ENCODE measurements around the gene TSPEAR. TPM values are rescaled to one million over a fixed set of nuclear protein-coding genes. Genes with fewer than 3 reads are reported as not detected.

The TSPEAR gene
- total RNA-seq, 6 experiments from 2014 or later = not detected

- no peaks in the 10 kb centered on the region for H3K9me3 Mint-ChIP-seq
- no peaks in the 10 kb centered on the region for H3K36me3 Mint-ChIP-seq (ENCODE audit: low read depth)
- no peak overlapping the region for H3K27ac Mint-ChIP-seq
- no peak for DNase-seq
- no peaks in the 10 kb centered on the region for H3K4me1 Mint-ChIP-seq (ENCODE audit: low read depth)
- TF ChIP-seq, protein P1, sequence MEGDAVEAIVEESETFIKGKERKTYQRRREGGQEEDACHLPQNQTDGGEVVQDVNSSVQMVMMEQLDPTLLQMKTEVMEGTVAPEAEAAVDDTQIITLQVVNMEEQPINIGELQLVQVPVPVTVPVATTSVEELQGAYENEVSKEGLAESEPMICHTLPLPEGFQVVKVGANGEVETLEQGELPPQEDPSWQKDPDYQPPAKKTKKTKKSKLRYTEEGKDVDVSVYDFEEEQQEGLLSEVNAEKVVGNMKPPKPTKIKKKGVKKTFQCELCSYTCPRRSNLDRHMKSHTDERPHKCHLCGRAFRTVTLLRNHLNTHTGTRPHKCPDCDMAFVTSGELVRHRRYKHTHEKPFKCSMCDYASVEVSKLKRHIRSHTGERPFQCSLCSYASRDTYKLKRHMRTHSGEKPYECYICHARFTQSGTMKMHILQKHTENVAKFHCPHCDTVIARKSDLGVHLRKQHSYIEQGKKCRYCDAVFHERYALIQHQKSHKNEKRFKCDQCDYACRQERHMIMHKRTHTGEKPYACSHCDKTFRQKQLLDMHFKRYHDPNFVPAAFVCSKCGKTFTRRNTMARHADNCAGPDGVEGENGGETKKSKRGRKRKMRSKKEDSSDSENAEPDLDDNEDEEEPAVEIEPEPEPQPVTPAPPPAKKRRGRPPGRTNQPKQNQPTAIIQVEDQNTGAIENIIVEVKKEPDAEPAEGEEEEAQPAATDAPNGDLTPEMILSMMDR (IDR thresholded peaks at IDR 0.05) = no peak
- H3K27me3 Mint-ChIP-seq (ENCODE audit: insufficient read depth) = peaks cover 53% of the 10 kb centered on the region
- H3K4me3 Mint-ChIP-seq = no peak overlapping the region
Measured at GRCh38 chr21:44682580-44683151, 28.7 kb downstream of the TSPEAR start.

GRCh38 chr21:44681861-44682579 is 29.4 kb downstream of the TSPEAR start, which contains the start of gene KRTAP12-1:
TSS of gene KRTAP12-1 (minus strand) at chr21:44682163. CDS start at chr21:44682123, 40 bp downstream.
- no peaks in the 10 kb centered on the region for H3K4me1 Mint-ChIP-seq (ENCODE audit: low read depth)
- no peak for DNase-seq
- H3K27ac Mint-ChIP-seq = no peak within 1 kb of the TSS
- no peaks in the 10 kb centered on the region for H3K36me3 Mint-ChIP-seq (ENCODE audit: low read depth)
- no peaks in the 10 kb centered on the region for H3K9me3 Mint-ChIP-seq
- H3K27me3 Mint-ChIP-seq (ENCODE audit: insufficient read depth) = peaks cover 50% of the 10 kb centered on the region
- no peak within 1 kb of the TSS for H3K4me3 Mint-ChIP-seq
- TF ChIP-seq, protein P1 (IDR thresholded peaks at IDR 0.05) = no peak

DNA sequence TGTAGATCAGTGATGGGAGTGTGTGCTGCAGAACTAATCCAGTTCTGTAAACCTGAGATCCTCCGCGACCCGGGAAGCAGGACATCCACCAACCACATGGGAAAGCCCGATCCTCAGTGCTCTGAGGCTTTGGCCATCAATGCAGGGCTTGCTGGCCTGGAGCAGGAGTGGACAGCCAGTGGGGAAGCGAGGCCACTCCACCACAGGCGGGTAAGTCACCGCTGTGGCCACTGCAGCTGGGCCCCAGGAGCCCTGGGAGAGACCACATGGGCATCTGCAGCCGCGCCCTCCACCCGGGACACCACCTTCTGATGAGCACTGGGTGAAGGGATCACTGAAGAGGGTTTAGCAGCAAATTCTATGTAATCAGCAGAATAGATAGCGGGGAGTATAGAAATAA is 30.2 kb downstream of the TSPEAR start:
- H3K4me3 Mint-ChIP-seq = no peak overlapping the region
- DNase-seq = no peak
- H3K27me3 Mint-ChIP-seq (ENCODE audit: insufficient read depth) = peaks cover 51% of the 10 kb centered on the region
- no peaks in the 10 kb centered on the region for H3K9me3 Mint-ChIP-seq
- TF ChIP-seq, protein P1 (IDR thresholded peaks at IDR 0.05) = no peak
- no peaks in the 10 kb centered on the region for H3K36me3 Mint-ChIP-seq (ENCODE audit: low read depth)
- no peak overlapping the region for H3K27ac Mint-ChIP-seq
- no peaks in the 10 kb centered on the region for H3K4me1 Mint-ChIP-seq (ENCODE audit: low read depth)

DNA sequence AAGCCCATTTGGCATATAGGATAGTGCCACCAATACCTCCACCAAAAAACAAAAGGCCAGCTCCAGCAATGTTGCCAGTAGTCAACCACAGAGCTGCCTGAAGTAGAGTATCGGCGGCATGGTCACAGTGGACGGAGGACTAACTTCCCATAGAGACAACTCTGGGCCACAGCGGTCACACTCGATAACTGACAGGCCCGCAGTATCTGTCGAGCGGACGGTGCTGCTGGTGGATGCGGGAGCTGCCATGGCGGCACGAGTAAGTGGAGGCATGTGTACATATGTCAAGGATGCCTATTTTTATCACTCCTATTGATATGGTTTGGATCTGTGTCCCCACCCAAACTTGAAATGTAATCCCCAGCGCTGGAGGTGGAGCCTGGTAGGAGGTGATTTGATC is 33.5 kb downstream of the TSPEAR start:
- TF ChIP-seq, protein P1 (IDR thresholded peaks at IDR 0.05) = no peak
- no peak for DNase-seq
- Mint-ChIP-seq H3K27me3 (ENCODE audit: insufficient read depth) (peaks cover 42% of the 10 kb centered on the region), H3K36me3 (ENCODE audit: low read depth) (0 out of 2 replicates have a peak, but pooled peaks cover 1% of the 10 kb centered on the region), H3K9me3 (peaks cover 11% of the 10 kb centered on the region; the same call in 1 of the 2 replicates), H3K4me1 (ENCODE audit: low read depth) (no peaks in the 10 kb centered on the region), H3K27ac (no peak overlapping the region), H3K4me3 (no peak overlapping the region)

GRCh38 chr21:44671911-44672310 is 39.5 kb downstream of the TSPEAR start:
- Mint-ChIP-seq H3K27me3 (ENCODE audit: insufficient read depth) (peaks cover 16% of the 10 kb centered on the region), H3K9me3 (peaks cover 20% of the 10 kb centered on the region; the same call in 1 of the 2 replicates), H3K4me1 (ENCODE audit: low read depth) (no peaks in the 10 kb centered on the region), H3K4me3 (no peak overlapping the region), H3K36me3 (ENCODE audit: low read depth) (0 out of 2 replicates have a peak, but pooled peaks cover 4% of the 10 kb centered on the region), H3K27ac (no peak overlapping the region)
- no peak for DNase-seq
- TF ChIP-seq, protein P1 (IDR thresholded peaks at IDR 0.05) = no peak
